H1 (cell line): ENCODE results near the gene KIF5C. TPM values are rescaled to one million over a fixed set of nuclear protein-coding genes. Genes with fewer than 3 reads are reported as not detected.

Experiments
- CTCF ChIA-PET: fragments of 300-600 bp; sonication (Branson Sonifier 250); formaldehyde crosslinking; loops from one replicate; lab custom pipeline; 2021; ENCODE audit not compliant: partially characterized antibody; lab: Charles Lee
- POLR2A ChIA-PET: fragments of 300-600 bp; sonication (Branson Sonifier 250); formaldehyde crosslinking; loops from one replicate; lab custom pipeline; 2021; ENCODE audit warnings: inconsistent platforms; ENCODE audit not compliant: partially characterized antibody; lab: Charles Lee
- DNase-seq, 2 experiments: peaks; one replicate each; pipeline versions ENCODE4 v3.0.0 to v3.0.0-alpha.2; 2010 to 2022; ENCODE audit warnings: low spot score in 2 of 2, low read depth in 1 of 2, mixed read lengths in 1 of 2
- FAIRE-seq: peaks from 2 replicates; lab custom pipeline; 2011; peaks lifted over from hg19 to GRCh38; lab: Jason Lieb, UNC
- H2AFZ ChIP-seq: 2 replicates; pipeline ENCODE4 v1.8.1; 2012; ENCODE audit warnings: low read length, inconsistent platforms
- H2AK5ac ChIP-seq: 2 replicates; pipeline ENCODE4 v1.6.1; 2013; ENCODE audit warnings: low read depth, low read length
- H2BK120ac ChIP-seq: replicated peaks from 2 replicates; pipeline ENCODE3; 2013; ENCODE audit warnings: low read depth, low read length, inconsistent platforms
- H2BK12ac ChIP-seq: 2 replicates; pipeline ENCODE4 v1.6.1; 2013; ENCODE audit warnings: low read depth, low read length
- H2BK15ac ChIP-seq: 2 replicates; pipeline ENCODE4 v1.6.1; 2013; ENCODE audit warnings: low read length
- H2BK20ac ChIP-seq: 2 replicates; pipeline ENCODE4 v1.6.1; 2013; ENCODE audit warnings: low read length
- H2BK5ac ChIP-seq: 2 replicates; pipeline ENCODE4 v1.6.1; 2013; ENCODE audit warnings: low read depth, low read length
- H3K14ac ChIP-seq: 2 replicates; pipeline ENCODE4 v1.6.1; 2013; ENCODE audit warnings: inconsistent platforms; ENCODE audit not compliant: insufficient read length
- H3K18ac ChIP-seq: 2 replicates; pipeline ENCODE4 v1.6.1; 2013; ENCODE audit warnings: low read length; ENCODE audit errors: extremely low read depth
- H3K23ac ChIP-seq: 2 replicates; pipeline ENCODE4 v1.6.1; 2013; ENCODE audit warnings: inconsistent platforms; ENCODE audit not compliant: insufficient read length
- H3K23me2 ChIP-seq: 2 replicates; pipeline ENCODE4 v1.6.1; 2013; ENCODE audit warnings: low read depth, low read length
- H3K27ac ChIP-seq: 2 replicates; pipeline ENCODE4 v1.6.1; 2011; ENCODE audit warnings: low read depth, low read length, inconsistent platforms
- H3K27me3 ChIP-seq, 4 experiments: replicated peaks in 1 of 4; 1 replicate in 1 of 4; 2 replicates in 3 of 4; pipeline versions ENCODE4 v1.6.1 to v1.8.1; 2011 to 2013; ENCODE audit warnings: low read length in 3 of 4, mild to moderate bottlenecking in 3 of 4, inconsistent platforms in 2 of 4, mixed read lengths in 2 of 4, moderate library complexity in 1 of 4; ENCODE audit not compliant: control insufficient read depth in 3 of 4, insufficient read depth in 3 of 4; ENCODE audit errors: extremely low read depth in 1 of 4
- H3K36me3 ChIP-seq, 4 experiments: 2 replicates each; pipeline versions ENCODE4 v1.6.1 to v1.8.1; 2011 to 2013; ENCODE audit warnings: mild to moderate bottlenecking in 4 of 4, low read length in 3 of 4, moderate library complexity in 2 of 4, control low read depth in 1 of 4, inconsistent platforms in 1 of 4; ENCODE audit not compliant: insufficient read depth in 4 of 4, control insufficient read depth in 2 of 4
- H3K4ac ChIP-seq: replicated peaks from 2 replicates; pipeline ENCODE3; 2013; ENCODE audit warnings: low read length, low read depth, mixed read lengths, inconsistent platforms; ENCODE audit not compliant: insufficient read length
- H3K4me1 ChIP-seq, 4 experiments: replicated peaks in 1 of 4; 1 replicate in 1 of 4; 2 replicates in 3 of 4; pipeline versions ENCODE4 v1.6.1 to v1.8.1; 2011 to 2013; ENCODE audit warnings: low read length in 3 of 4, inconsistent platforms in 2 of 4, mixed read lengths in 1 of 4; ENCODE audit not compliant: insufficient read depth in 4 of 4, control insufficient read depth in 3 of 4
- H3K4me2 ChIP-seq, 2 experiments: 2 replicates each; pipeline versions ENCODE4 v1.6.1 to v1.8.1; 2011 to 2013; ENCODE audit warnings: low read depth in 2 of 2, low read length in 2 of 2, control low read depth in 1 of 2, inconsistent platforms in 1 of 2, mild to moderate bottlenecking in 1 of 2; ENCODE audit not compliant: insufficient read depth in 1 of 2
- H3K4me3 ChIP-seq, 4 experiments: fragments of 200-600, 300-600 bp in 1 of 4; sonication (generic), shearing (Covaris generic), sonication (Bioruptor Twin) in 1 of 4; 2 replicates each; pipeline versions ENCODE4 v1.5.1 to v1.8.1; 2011 to 2016; ENCODE audit warnings: low read length in 4 of 4, low read depth in 3 of 4, control low read depth in 2 of 4, inconsistent platforms in 2 of 4, mild to moderate bottlenecking in 2 of 4, mixed read lengths in 1 of 4, moderate library complexity in 1 of 4; ENCODE audit not compliant: insufficient read depth in 2 of 4; ENCODE audit errors: extremely low read depth in 1 of 4
- H3K56ac ChIP-seq: replicated peaks from 2 replicates; pipeline ENCODE3; 2013; ENCODE audit warnings: low read depth, mild to moderate bottlenecking, mixed read lengths, low read length, inconsistent platforms; ENCODE audit not compliant: insufficient read length
- H3K79me1 ChIP-seq: 2 replicates; pipeline ENCODE4 v1.6.1; 2013; ENCODE audit warnings: low read depth, low read length, control low read depth
- H3K79me2 ChIP-seq, 2 experiments: 2 replicates each; pipeline versions ENCODE4 v1.6.1 to v1.8.1; 2012 to 2013; ENCODE audit warnings: low read length in 2 of 2, mild to moderate bottlenecking in 2 of 2, inconsistent platforms in 1 of 2; ENCODE audit not compliant: insufficient read depth in 2 of 2, control insufficient read depth in 1 of 2
- H3K9ac ChIP-seq, 4 experiments: replicated peaks in 1 of 4; 1 replicate in 1 of 4; 2 replicates in 3 of 4; pipeline versions ENCODE4 v1.6.1 to v1.8.1; 2011 to 2013; ENCODE audit warnings: low read depth in 3 of 4, low read length in 3 of 4, control low read depth in 2 of 4, mild to moderate bottlenecking in 2 of 4, moderate library complexity in 2 of 4, inconsistent platforms in 1 of 4; ENCODE audit errors: extremely low read depth in 1 of 4
- H3K9me3 ChIP-seq, 2 experiments: 2 replicates each; pipeline versions ENCODE4 v1.6.1 to v1.8.1; 2012 to 2013; ENCODE audit warnings: mild to moderate bottlenecking in 2 of 2, moderate library complexity in 2 of 2, control low read depth in 1 of 2, inconsistent platforms in 1 of 2, low read depth in 1 of 2, low read length in 1 of 2, mixed read lengths in 1 of 2; ENCODE audit not compliant: insufficient read depth in 2 of 2
- H4K20me1 ChIP-seq, 2 experiments: replicated peaks in 1 of 2; 2 replicates each; pipeline versions ENCODE3 to v1.8.1; 2011 to 2013; ENCODE audit warnings: inconsistent platforms in 2 of 2, low read length in 2 of 2, mild to moderate bottlenecking in 1 of 2; ENCODE audit not compliant: insufficient read depth in 2 of 2, control insufficient read depth in 1 of 2
- H4K5ac ChIP-seq: 2 replicates; pipeline ENCODE4 v1.6.1; 2013; ENCODE audit warnings: low read length, low read depth, mixed read lengths, inconsistent platforms; ENCODE audit not compliant: insufficient read length
- H4K8ac ChIP-seq: 2 replicates; pipeline ENCODE4 v1.8.0; 2013; ENCODE audit warnings: mild to moderate bottlenecking, moderate library complexity, low read length, inconsistent platforms; ENCODE audit not compliant: insufficient read depth; ENCODE audit errors: extremely low read depth
- H4K91ac ChIP-seq: replicated peaks from 2 replicates; pipeline ENCODE3; 2013; ENCODE audit warnings: low read length, mixed read lengths, inconsistent platforms; ENCODE audit not compliant: insufficient read length
- ASH2L ChIP-seq: fragments of 200-600, 300-600 bp; sonication (generic); IDR thresholded peaks from one replicate; pipeline ENCODE4 v1.7.1; 2017; ENCODE audit warnings: low read length
- ATF3 ChIP-seq: IDR thresholded peaks from 2 replicates; pipeline ENCODE4 v1.6.1; 2011; ENCODE audit warnings: low read depth, mild to moderate bottlenecking, low read length; ENCODE audit not compliant: insufficient read depth
- CBX5 ChIP-seq: fragments of 300-800, 300-1000 bp; sonication (generic); IDR thresholded peaks from 2 replicates; pipeline ENCODE4 v1.7.1; 2016; ENCODE audit warnings: antibody characterized with exemption, low read length, low read depth
- CREB1 ChIP-seq: IDR thresholded peaks from 2 replicates; pipeline ENCODE4 v1.6.1; 2012; ENCODE audit warnings: inconsistent platforms
- JUN ChIP-seq: IDR thresholded peaks from 2 replicates; pipeline ENCODE4 v1.6.1; 2011; ENCODE audit warnings: low read depth, mild to moderate bottlenecking, improper control_type of control experiment, low read length
- MAX ChIP-seq: IDR thresholded peaks from 2 replicates; pipeline ENCODE4 v1.6.1; 2012; ENCODE audit warnings: inconsistent platforms
- NANOG ChIP-seq: IDR thresholded peaks from 2 replicates; pipeline ENCODE4 v1.6.1; 2011; ENCODE audit warnings: low read length, low read depth, mild to moderate bottlenecking, inconsistent platforms; ENCODE audit not compliant: insufficient read depth, poor library complexity, severe bottlenecking
- NRF1 ChIP-seq: IDR thresholded peaks from 2 replicates; pipeline ENCODE4 v1.6.1; 2011; ENCODE audit warnings: mild to moderate bottlenecking, low read depth, low read length, improper control_type of control experiment
- TAF7 ChIP-seq: optimal IDR thresholded peaks from 2 replicates; pipeline ENCODE3; 2011; ENCODE audit warnings: low read depth, mild to moderate bottlenecking, inconsistent platforms, low read length, moderate library complexity, borderline replicate concordance
- YY1 ChIP-seq: IDR thresholded peaks from 2 replicates; pipeline ENCODE4 v1.6.1; 2011; ENCODE audit warnings: low read depth, mild to moderate bottlenecking, low read length
- WGBS, 2 experiments: shearing (Covaris generic) in 1 of 2; methylation state at CpG; one replicate each; pipeline versions ENCODE4 v1.1.6 to v1.1.7; 2013 to 2015; ENCODE audit warnings: low lambda C conversion rate in 2 of 2, mixed read lengths in 2 of 2, inconsistent platforms in 1 of 2, low coverage in 1 of 2, missing lambda C conversion rate in 1 of 2; ENCODE audit not compliant: insufficient replicate concordance in 2 of 2, insufficient coverage in 1 of 2, insufficient read length in 1 of 2; ENCODE audit errors: extremely low coverage in 1 of 2, missing lambda C conversion rate in 1 of 2; 5-methylcytosine and 5-hydroxymethylcytosine counted together
- polyA plus RNA-seq, 7 experiments: library from polyadenylated mRNA; depleted of rRNA in 3 of 7; stranded (reverse) in 5 of 7; unstranded in 2 of 7; fragments of >200 nt in 5 of 7; fragments of 200-250 nt in 2 of 7; gene quantifications; 1 replicate in 5 of 7; 2 replicates in 1 of 7; 4 replicates in 1 of 7; pipeline versions ENCODE4 v1.2.1 to v1.2.3, GENCODE V29; 2011 to 2013; ENCODE audit warnings: missing spikeins in 2 of 7, mixed read lengths in 2 of 7
- total RNA-seq: library from RNA; stranded (reverse); fragmentation: NEBNext Ultra II Directional; extraction: Animal tissue kit (Norgen Biotek cat#: 25700); gene quantifications from 2 replicates; pipeline ENCODE4 v1.2.1, GENCODE V29; 2021

KIF5C gene
- total and polyA plus RNA-seq, 2 of the 8 experiments (the other 6 are each of a cell fraction or from before 2014, with no cell fraction given): 16.3 to 66.4 TPM

- Histone ChIP-seq H3K4me2 (no peak overlapping the region), H3K27me3 (peaks cover 0 to 13% (median 5%) of the 10 kb centered on the region in 4 experiments; a peak in 6 of 7 replicates), H3K9ac (no peak overlapping the region), H3K18ac (no peak overlapping the region), H3K9me3 (no peaks in the 10 kb centered on the region), H2AFZ (no peak overlapping the region), H4K8ac (no peak overlapping the region), H3K79me1 (no peaks in the 10 kb centered on the region), H3K14ac (no peak overlapping the region), H4K91ac (no peak overlapping the region), H3K23ac (no peak overlapping the region), H2BK120ac (no peak overlapping the region), H4K20me1 (no peaks in the 10 kb centered on the region), H2BK20ac (no peak overlapping the region), H3K4me1 (peaks cover 2 to 5% (median 3%) of the 10 kb centered on the region in 4 experiments; a peak in 5 of 7 replicates), H3K56ac (no peak overlapping the region), H3K4me3 (no peak overlapping the region), H3K27ac (no peak overlapping the region), H2AK5ac (no peak overlapping the region), H3K36me3 (no peaks in the 10 kb centered on the region), H3K79me2 (no peaks in the 10 kb centered on the region), H2BK15ac (no peak overlapping the region), H2BK5ac (no peak overlapping the region), H4K5ac (no peak overlapping the region), H2BK12ac (no peak overlapping the region), H3K4ac (no peak overlapping the region), H3K23me2 (peaks cover 5% of the 10 kb centered on the region; the same call in 1 of the 2 replicates)
- FAIRE-seq (no peak), DNase-seq (no peak)
- TF ChIP-seq TAF7 (no peak), NRF1 (no peak), CBX5 (no peak), YY1 (no peak), JUN (no peak), NANOG (no peak), ASH2L (no peak), MAX (no peak), CREB1 (no peak), ATF3 (no peak)
- WGBS, 2 experiments: 86% methylated on average over 7 of the region's 8 CpGs; no CpG with 5 or more reads in 1 of the 2 experiments
- ChIA-PET CTCF (interaction anchor here (0.9 to 22.0 kb wide), 7 partner anchors 8 to 511 kb away, joined by 3 to 277 read pairs (median 3); no protein-coding TSS in a partner anchor), POLR2A (interaction anchor here (0.9 kb wide), 1 partner anchor 11 kb away, joined by 3 read pairs; no protein-coding TSS in a partner anchor)
Observed at GRCh38 chr2:149033716-149034115, 158.7 kb downstream of the KIF5C start.
